K562 (cell line): ENCODE data around the gene RHOBTB3. TPM values are rescaled to one million over a fixed set of nuclear protein-coding genes. Genes with fewer than 3 reads are reported as not detected.

Experiments used
- ATAC-seq: fragments of 200-7000 bp; cut with Tn5 transposase; 3 replicates; pipeline ENCODE4 v1.9.1; 2020; ENCODE audit warnings: moderate library complexity
- BruUV-seq: library from RNA; stranded (reverse); fragments of 400-500 nt; replicated peaks from 2 replicates; lab custom pipeline; 2021; lab: Mats Ljungman, UMichigan
- CTCF ChIA-PET: fragments of 300-600 bp; formaldehyde crosslinking; extraction: SDS; loops from one replicate; lab custom pipeline; 2021; ENCODE audit warnings: low intra/inter-chr PET ratio; lab: Yijun Ruan, JAX
- POLR2A ChIA-PET: fragments of 300-600, 350-650 bp; sonication (Branson Sonifier 250); formaldehyde crosslinking; extraction: SDS; loops from one replicate; lab custom pipeline; 2021; ENCODE audit warnings: antibody characterized with exemption, inconsistent platforms; lab: Yijun Ruan, JAX
- DNase-seq, 4 experiments: peaks; one replicate each; pipeline versions ENCODE4 v3.0.0 to v3.0.0-alpha.2; 2011 to 2018; ENCODE audit warnings: low spot score in 3 of 4, mixed read lengths in 3 of 4; ENCODE audit errors: extremely low read depth in 1 of 4
- FAIRE-seq: peaks from 2 replicates; lab custom pipeline; 2011; peaks lifted over from hg19 to GRCh38; lab: Jason Lieb, UNC
- H2AFZ ChIP-seq: 2 replicates; pipeline ENCODE4 v1.6.0; 2011; ENCODE audit warnings: low read depth, low read length, control low read depth, inconsistent platforms
- H3K27ac ChIP-seq: fragments of 200-600 bp; 3 replicates; pipeline ENCODE4 v1.8.0; 2011; ENCODE audit warnings: low read depth, mild to moderate bottlenecking, control low read depth, inconsistent platforms, low read length, moderate library complexity, mixed read lengths; ENCODE audit errors: extremely low read depth
- H3K27me3 ChIP-seq, 2 experiments: fragments of 300-600 bp in 1 of 2; 2 replicates in 1 of 2; 3 replicates in 1 of 2; pipeline versions ENCODE4 v1.6.0 to v1.8.0; 2011; ENCODE audit warnings: inconsistent platforms in 2 of 2, low read length in 2 of 2, mild to moderate bottlenecking in 1 of 2, mixed read lengths in 1 of 2, moderate library complexity in 1 of 2; ENCODE audit not compliant: control insufficient read depth in 2 of 2, insufficient read depth in 2 of 2
- H3K36me3 ChIP-seq: fragments of 300-600 bp; 3 replicates; pipeline ENCODE4 v1.8.0; 2011; ENCODE audit warnings: mild to moderate bottlenecking, low read length, inconsistent platforms; ENCODE audit not compliant: control insufficient read depth, insufficient read depth
- H3K4me1 ChIP-seq, 2 experiments: fragments of 200-600 bp in 1 of 2; replicated peaks in 1 of 2; 2 replicates in 1 of 2; 3 replicates in 1 of 2; pipeline versions ENCODE4 v1.5.1 to v1.8.0; 2011; ENCODE audit warnings: inconsistent platforms in 2 of 2, low read length in 2 of 2, mild to moderate bottlenecking in 1 of 2, mixed read lengths in 1 of 2, moderate library complexity in 1 of 2; ENCODE audit not compliant: control insufficient read depth in 2 of 2, insufficient read depth in 2 of 2
- H3K4me2 ChIP-seq: 2 replicates; pipeline ENCODE4 v1.6.1; 2011; ENCODE audit warnings: low read length, control low read depth, inconsistent platforms, mixed read lengths; ENCODE audit not compliant: insufficient read depth
- H3K4me3 ChIP-seq: fragments of 200-600 bp; sonication (generic), shearing (Covaris generic); 2 replicates; pipeline ENCODE4 v1.5.1; 2016; ENCODE audit warnings: control low read depth, inconsistent platforms
- H3K79me2 ChIP-seq: fragments of 200-600 bp; 3 replicates; pipeline ENCODE4 v1.8.0; 2011; ENCODE audit warnings: low read length, inconsistent platforms; ENCODE audit not compliant: control insufficient read depth, insufficient read depth
- H3K9ac ChIP-seq, 2 experiments: 2 replicates each; pipeline versions ENCODE4 v1.6.0 to v1.6.1; 2011; ENCODE audit warnings: low read depth in 2 of 2, low read length in 2 of 2, control low read depth in 1 of 2, inconsistent platforms in 1 of 2, mild to moderate bottlenecking in 1 of 2, mixed read lengths in 1 of 2; ENCODE audit not compliant: insufficient read depth in 1 of 2
- H3K9me1 ChIP-seq: one replicate; pipeline ENCODE4 v1.6.0; 2011; ENCODE audit warnings: inconsistent platforms, mild to moderate bottlenecking, low read length, moderate library complexity; ENCODE audit not compliant: control insufficient read depth, insufficient read depth
- H3K9me3 ChIP-seq: replicated peaks from 2 replicates; pipeline ENCODE4 v1.5.1; 2011; ENCODE audit warnings: low read depth, low read length, inconsistent platforms; ENCODE audit not compliant: control insufficient read depth, insufficient read depth
- H4K20me1 ChIP-seq: replicated peaks from 2 replicates; pipeline ENCODE4 v1.6.1; 2011; ENCODE audit warnings: low read length, inconsistent platforms, mixed read lengths; ENCODE audit not compliant: control insufficient read depth, insufficient read depth
- ERF ChIP-seq: fragments of 450-650 bp; formaldehyde crosslinking; IDR thresholded peaks from 2 replicates; pipeline ENCODE4 v1.4.0; 2020; ENCODE audit warnings: mild to moderate bottlenecking, mixed read lengths
- KLF16 ChIP-seq: IDR thresholded peaks from 2 replicates; pipeline ENCODE4 v1.6.1; 2016; ENCODE audit warnings: antibody characterized with exemption
- REST ChIP-seq, 2 experiments: fragments of 450-650 bp; formaldehyde crosslinking in 1 of 2; IDR thresholded peaks; 2 replicates each; pipeline versions ENCODE4 v1.4.0 to v1.6.1; 2014 to 2020; ENCODE audit warnings: mild to moderate bottlenecking in 2 of 2, borderline replicate concordance in 1 of 2, low read depth in 1 of 2
- in situ Hi-C: fragments of 300-500 bp; cut with MboI; formaldehyde crosslinking; loops from 4 replicates; pipeline ENCODE4 v1.15.0; 2018; ENCODE audit warnings: inconsistent platforms, mixed read lengths
- intact Hi-C: fragments of 100-400 bp; cut with micrococcal nuclease; formaldehyde crosslinking; loops from 2 replicates; pipeline ENCODE4 v1.14.2; 2022
- polyA plus RNA-seq, 8 experiments: library from polyadenylated mRNA; depleted of rRNA in 4 of 8; stranded (reverse) in 5 of 8; unstranded in 3 of 8; fragments of >200 nt; fragmentation: Nextera tagmentation in 2 of 8; fragmentation: Illumina TruSeq in 1 of 8; extraction: Ambion mirVana in 2 of 8; extraction: Trizol in 1 of 8; gene quantifications; 2 replicates each; pipeline versions ENCODE4 v1.2.1 to v1.2.3, GENCODE V29; 2011 to 2014; ENCODE audit warnings: inconsistent platforms in 1 of 8, missing spikeins in 1 of 8
- total RNA-seq, 7 experiments: library from RNA; depleted of rRNA in 6 of 7; stranded (reverse); fragments of >200 nt in 6 of 7; fragmentation: Illumina TruSeq in 2 of 7; extraction: Trizol in 2 of 7; gene quantifications; 2 replicates each; pipeline versions ENCODE4 v1.2.1 to v1.2.3, GENCODE V29; 2011 to 2021; ENCODE audit warnings: low replicate concordance in 1 of 7

RHOBTB3 gene
- total and polyA plus RNA-seq, 9 of the 15 experiments (the other 6 are each of a cell fraction or from before 2014, with no cell fraction given) = 39.7 to 143 (median 115) TPM

GRCh38 chr5:95690333-95690732 lies 40.8 kb upstream of the RHOBTB3 start:
- in situ Hi-C loops (no loop called here), intact Hi-C loops (no loop called here)
- no peaks in the 10 kb centered on the region for H3K36me3 ChIP-seq
- no peaks in the 10 kb centered on the region for H3K79me2 ChIP-seq
- BruUV-seq = no TSS peak
- H3K9me3 ChIP-seq = no peaks in the 10 kb centered on the region
- no peaks in the 10 kb centered on the region for H4K20me1 ChIP-seq
- no peak overlapping the region for H3K27ac ChIP-seq
- no peak overlapping the region for H3K9ac ChIP-seq
- H3K9me1 ChIP-seq = no peaks in the 10 kb centered on the region
- H3K4me3 ChIP-seq = no peak overlapping the region
- TF ChIP-seq ERF (no peak), KLF16 (peak; percentile 55; the same call in 1 of the 2 replicates), REST (IDR thresholded peaks at IDR 0.05; ENCODE audit: borderline replicate concordance) (peak; percentile 86), REST (CRISPR knock-in tag; IDR thresholded peaks at IDR 0.05; ENCODE audit: low read depth) (no peak)
- H3K27me3 ChIP-seq = no peaks in the 10 kb centered on the region
- no peaks in the 10 kb centered on the region for H3K4me1 ChIP-seq
- peak overlapping the region; percentile 25; the same call in 1 of the 2 replicates for H2AFZ ChIP-seq
- H3K4me2 ChIP-seq = no peak overlapping the region
- CTCF ChIA-PET = no interaction called here
- POLR2A ChIA-PET = no interaction called here
- ATAC-seq = no peak; the same call in 1 of the 3 replicates
- DNase-seq = no peak
- no peak for FAIRE-seq
